OCI-LY7 (cell line): ENCODE data around the gene PACS2.

ENCODE experiments used
- CTCF ChIP-seq: fragments of 200-600 bp; sonication (generic); conservative IDR thresholded peaks from 2 replicates; pipeline ENCODE4 v1.5.1; 2014; ENCODE audit warnings: mild to moderate bottlenecking, antibody characterized with exemption, low read length, moderate library complexity, mixed read lengths
- EZH2phosphoT487 ChIP-seq: fragments of 200-600 bp; sonication (generic); IDR thresholded peaks from 2 replicates; pipeline ENCODE4 v1.6.1; 2018; ENCODE audit warnings: low read depth, borderline replicate concordance, mild to moderate bottlenecking, mixed run types, antibody characterized with exemption, low read length, moderate library complexity, mixed read lengths

GRCh38 chr14:105410642-105411016, 96.1 kb downstream of the PACS2 start:
- TF ChIP-seq CTCF (no peak), EZH2phosphoT487 (no peak)
